IPS-20b (cell line): Measurements from ENCODE around the gene CHMP4A.

ENCODE experiments used
- H3K27ac ChIP-seq: one replicate; pipeline ENCODE4 v1.5.1; 2013; ENCODE audit warnings: low read length
- H3K27me3 ChIP-seq: 2 replicates; pipeline ENCODE4 v1.6.1; 2013; ENCODE audit warnings: mild to moderate bottlenecking, low read length, inconsistent platforms; ENCODE audit not compliant: insufficient read depth
- H3K36me3 ChIP-seq: 2 replicates; pipeline ENCODE4 v1.6.1; 2013; ENCODE audit warnings: low read depth, mild to moderate bottlenecking, inconsistent platforms, low read length, moderate library complexity; ENCODE audit not compliant: insufficient read depth
- H3K4me1 ChIP-seq: 2 replicates; pipeline ENCODE4 v1.6.1; 2013; ENCODE audit warnings: mild to moderate bottlenecking, control low read depth, inconsistent platforms, low read length, moderate library complexity; ENCODE audit not compliant: insufficient read depth
- H3K4me3 ChIP-seq: 2 replicates; pipeline ENCODE4 v1.5.1; 2013; ENCODE audit warnings: mild to moderate bottlenecking, low read length, inconsistent platforms
- H3K9ac ChIP-seq: 2 replicates; pipeline ENCODE4 v1.6.1; 2013; ENCODE audit warnings: low read depth, mild to moderate bottlenecking, inconsistent platforms, low read length, moderate library complexity
- H3K9me3 ChIP-seq: 2 replicates; pipeline ENCODE4 v1.6.1; 2013; ENCODE audit warnings: mild to moderate bottlenecking, low read depth, low read length, inconsistent platforms; ENCODE audit not compliant: insufficient read depth

The CHMP4A gene

GRCh38 chr14:24198814-24199524, 14.3 kb downstream of the CHMP4A start:
- no peak overlapping the region for H3K4me3 ChIP-seq
- peaks cover 9% of the 10 kb centered on the region for H3K36me3 ChIP-seq
- no peaks in the 10 kb centered on the region for H3K27me3 ChIP-seq
- peaks cover 5% of the 10 kb centered on the region; the same call in 1 of the 2 replicates for H3K4me1 ChIP-seq
- no peak overlapping the region for H3K27ac ChIP-seq
- peaks cover 7% of the 10 kb centered on the region; the same call in 1 of the 2 replicates for H3K9me3 ChIP-seq
- H3K9ac ChIP-seq, result no peak overlapping the region

GRCh38 chr14:24197056-24197450, 16.2 kb downstream of the CHMP4A start:
- peaks cover 7% of the 10 kb centered on the region; the same call in 1 of the 2 replicates for H3K9me3 ChIP-seq
- no peak overlapping the region for H3K4me3 ChIP-seq
- no peak overlapping the region for H3K27ac ChIP-seq
- no peak overlapping the region for H3K9ac ChIP-seq
- no peaks in the 10 kb centered on the region for H3K4me1 ChIP-seq
- H3K36me3 ChIP-seq, result peaks cover 23% of the 10 kb centered on the region
- H3K27me3 ChIP-seq, result no peaks in the 10 kb centered on the region

GRCh38 chr14:24196071-24197055, 16.9 kb downstream of the CHMP4A start:
- H3K27ac ChIP-seq, result peak overlapping the region; percentile 96

GRCh38 chr14:24195186-24196070, 17.9 kb downstream of the CHMP4A start, which contains the start of gene TM9SF1:
Gene TM9SF1, minus strand, starts transcription at chr14:24195441. Its CDS starts 422 bp downstream, at chr14:24195019.
- peak within 1 kb of the TSS; percentile 96 for H3K27ac ChIP-seq

More at GRCh38 chr14:24196071-24197055, 16.9 kb downstream of the CHMP4A start:
- Histone ChIP-seq H3K4me3 (peak overlapping the region; percentile 96), H3K4me1 (no peaks in the 10 kb centered on the region), H3K9me3 (peaks cover 3% of the 10 kb centered on the region; the same call in 1 of the 2 replicates), H3K36me3 (peaks cover 25% of the 10 kb centered on the region), H3K27me3 (no peaks in the 10 kb centered on the region), H3K9ac (peak overlapping the region; percentile 96)

GRCh38 chr14:24194873-24195185, 18.5 kb downstream of the CHMP4A start:
- H3K9me3 ChIP-seq, result no peaks in the 10 kb centered on the region
- peak overlapping the region; percentile 96 for H3K4me3 ChIP-seq
- H3K36me3 ChIP-seq, result peaks cover 33% of the 10 kb centered on the region
- H3K4me1 ChIP-seq, result no peaks in the 10 kb centered on the region
- peak overlapping the region; percentile 96; the same call in 1 of the 2 replicates for H3K9ac ChIP-seq
- peak overlapping the region; percentile 96 for H3K27ac ChIP-seq
- no peaks in the 10 kb centered on the region for H3K27me3 ChIP-seq

More at GRCh38 chr14:24195186-24196070, 17.9 kb downstream of the CHMP4A start, which contains the start of gene TM9SF1:
- no peaks in the 10 kb centered on the region for H3K27me3 ChIP-seq
- peaks cover 27% of the 10 kb centered on the region for H3K36me3 ChIP-seq
- peak within 1 kb of the TSS; percentile 96 for H3K9ac ChIP-seq
- H3K4me1 ChIP-seq, result no peaks in the 10 kb centered on the region
- H3K9me3 ChIP-seq, result no peaks in the 10 kb centered on the region
- peak within 1 kb of the TSS; percentile 96 for H3K4me3 ChIP-seq

- H3K27me3 ChIP-seq, result no peaks in the 10 kb centered on the region
- H3K9me3 ChIP-seq, result no peaks in the 10 kb centered on the region
- peak overlapping the region; percentile 96 for H3K4me3 ChIP-seq
- no peaks in the 10 kb centered on the region; the same call in 1 of the 2 replicates for H3K4me1 ChIP-seq
- H3K9ac ChIP-seq, result peak overlapping the region; percentile 96; the same call in 1 of the 2 replicates
- no peak overlapping the region for H3K27ac ChIP-seq
- peaks cover 35% of the 10 kb centered on the region for H3K36me3 ChIP-seq
Measured at GRCh38 chr14:24194186-24194872, 19.0 kb downstream of the CHMP4A start.

- H3K36me3 ChIP-seq, result peaks cover 35% of the 10 kb centered on the region
- H3K27me3 ChIP-seq, result no peaks in the 10 kb centered on the region
- H3K9ac ChIP-seq, result no peak overlapping the region
- no peak overlapping the region for H3K4me3 ChIP-seq
- H3K9me3 ChIP-seq, result no peaks in the 10 kb centered on the region
- H3K4me1 ChIP-seq, result no peaks in the 10 kb centered on the region; the same call in 1 of the 2 replicates
- no peak overlapping the region for H3K27ac ChIP-seq
Measured at GRCh38 chr14:24192933-24193332, 20.4 kb downstream of the CHMP4A start.

GRCh38 chr14:24190416-24190815, 22.9 kb downstream of the CHMP4A start:
- Histone ChIP-seq H3K4me3 (no peak overlapping the region), H3K9me3 (no peaks in the 10 kb centered on the region), H3K27ac (no peak overlapping the region), H3K36me3 (peaks cover 60% of the 10 kb centered on the region), H3K9ac (no peak overlapping the region), H3K27me3 (no peaks in the 10 kb centered on the region), H3K4me1 (no peaks in the 10 kb centered on the region; the same call in 1 of the 2 replicates)

GRCh38 chr14:24189460-24189859, 23.8 kb downstream of the CHMP4A start:
- Histone ChIP-seq H3K27ac (no peak overlapping the region), H3K4me3 (peak overlapping the region; percentile 94), H3K9ac (peak overlapping the region; percentile 71; the same call in 1 of the 2 replicates)

GRCh38 chr14:24189059-24189375, 24.3 kb downstream of the CHMP4A start:
- H3K9ac ChIP-seq, result peak overlapping the region; percentile 71; the same call in 1 of the 2 replicates
- H3K27ac ChIP-seq, result no peak overlapping the region

More at GRCh38 chr14:24189460-24189859, 23.8 kb downstream of the CHMP4A start:
- H3K27me3 ChIP-seq, result no peaks in the 10 kb centered on the region
- H3K36me3 ChIP-seq, result peaks cover 69% of the 10 kb centered on the region
- no peaks in the 10 kb centered on the region for H3K9me3 ChIP-seq
- H3K4me1 ChIP-seq, result no peaks in the 10 kb centered on the region; the same call in 1 of the 2 replicates

More at GRCh38 chr14:24189059-24189375, 24.3 kb downstream of the CHMP4A start:
- peaks cover 72% of the 10 kb centered on the region for H3K36me3 ChIP-seq
- no peaks in the 10 kb centered on the region; the same call in 1 of the 2 replicates for H3K4me1 ChIP-seq
- no peaks in the 10 kb centered on the region for H3K9me3 ChIP-seq
- no peaks in the 10 kb centered on the region for H3K27me3 ChIP-seq
- peak overlapping the region; percentile 94 for H3K4me3 ChIP-seq
